NT2/D1 (cell line): ENCODE data around the gene DLAT.
"Not testable (repeated sequence)": the region's sequence is repeated elsewhere in the genome, so short reads cannot be mapped to it uniquely, and the experiment has no call there.

ENCODE experiments used
- DNase-seq: peaks from one replicate; pipeline ENCODE4 v3.0.0-alpha.2; 2011; ENCODE audit warnings: low read depth, low spot score
- H3K27me3 ChIP-seq: 2 replicates; pipeline ENCODE4 v1.6.0; 2011; ENCODE audit warnings: mild to moderate bottlenecking; ENCODE audit not compliant: insufficient read length, insufficient read depth
- H3K36me3 ChIP-seq: 2 replicates; pipeline ENCODE4 v1.6.1; 2011; ENCODE audit warnings: mild to moderate bottlenecking, low read length, mixed read lengths; ENCODE audit not compliant: insufficient read depth, insufficient read length
- H3K4me1 ChIP-seq: 2 replicates; pipeline ENCODE4 v1.5.1; 2011; ENCODE audit not compliant: insufficient read depth, insufficient read length
- H3K4me3 ChIP-seq: 2 replicates; pipeline ENCODE4 v1.5.1; 2011; ENCODE audit warnings: low read depth; ENCODE audit not compliant: insufficient read length
- H3K9ac ChIP-seq: 2 replicates; pipeline ENCODE4 v1.6.0; 2011; ENCODE audit warnings: low read depth; ENCODE audit not compliant: insufficient read length
- H3K9me3 ChIP-seq: 2 replicates; pipeline ENCODE4 v1.5.1; 2011; ENCODE audit warnings: mild to moderate bottlenecking, low read length; ENCODE audit not compliant: insufficient read depth
- SUZ12 ChIP-seq: IDR thresholded peaks from 2 replicates; pipeline ENCODE4 v1.6.1; 2011; ENCODE audit not compliant: insufficient read length, insufficient read depth; ENCODE audit errors: extremely low read depth
- YY1 ChIP-seq: IDR thresholded peaks from 2 replicates; pipeline ENCODE4 v1.6.1; 2011; ENCODE audit not compliant: insufficient read length, insufficient read depth
- ZNF274 ChIP-seq: IDR thresholded peaks from 2 replicates; pipeline ENCODE4 v1.6.1; 2011; ENCODE audit warnings: mild to moderate bottlenecking, low read depth, low read length

The DLAT gene

DNA sequence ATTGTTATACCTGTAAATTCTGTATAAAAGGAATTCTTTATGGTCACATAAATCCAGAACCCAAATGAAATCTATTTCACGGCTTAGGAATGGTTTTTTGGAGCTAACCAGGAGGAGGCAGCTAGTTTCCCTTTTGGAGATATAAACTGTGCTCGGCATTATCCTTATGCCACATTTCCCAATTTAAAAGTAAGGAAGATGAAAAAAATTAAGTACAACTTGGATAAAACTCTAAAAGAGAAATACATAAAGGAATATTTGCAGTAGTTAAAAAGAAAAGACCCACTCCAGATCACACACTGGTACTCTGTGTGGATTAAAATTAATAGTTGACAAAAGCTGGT, 17.7 kb downstream of the DLAT start:
- H3K9me3 ChIP-seq: no peaks in the 10 kb centered on the region
- H3K36me3 ChIP-seq: peaks cover 63% of the 10 kb centered on the region
- no peak overlapping the region for H3K4me3 ChIP-seq
- H3K4me1 ChIP-seq: no peaks in the 10 kb centered on the region
- H3K27me3 ChIP-seq: no peaks in the 10 kb centered on the region
- no peak overlapping the region for H3K9ac ChIP-seq
- DNase-seq: no peak
- TF ChIP-seq SUZ12: no peak
- TF ChIP-seq ZNF274: no peak
- no peak for TF ChIP-seq YY1

DNA sequence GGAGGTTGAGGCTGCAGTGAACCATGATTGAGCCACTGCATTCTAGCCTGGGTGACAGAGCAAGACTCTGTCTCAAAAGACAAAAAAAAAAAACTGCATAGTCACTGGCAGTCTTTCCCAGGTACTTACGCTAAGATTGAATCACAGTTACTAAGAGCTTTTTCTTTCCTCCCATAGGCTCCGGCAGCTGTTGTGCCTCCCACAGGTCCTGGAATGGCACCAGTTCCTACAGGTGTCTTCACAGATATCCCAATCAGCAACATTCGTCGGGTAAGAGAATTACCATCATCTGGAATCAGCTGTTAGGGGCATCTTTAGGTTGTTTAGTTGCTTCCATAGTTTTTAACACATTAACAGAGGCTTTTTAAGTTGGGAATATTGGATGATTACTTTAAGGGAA, 19.8 kb downstream of the DLAT start:
- TF ChIP-seq ZNF274 (no peak), YY1 (no peak), SUZ12 (no peak)
- no peak overlapping the region for H3K9ac ChIP-seq
- H3K4me3 ChIP-seq: no peak overlapping the region
- no peaks in the 10 kb centered on the region for H3K27me3 ChIP-seq
- peaks cover 49% of the 10 kb centered on the region for H3K36me3 ChIP-seq
- H3K4me1 ChIP-seq: no peaks in the 10 kb centered on the region
- no peak for DNase-seq
- no peaks in the 10 kb centered on the region for H3K9me3 ChIP-seq

- peaks cover 45% of the 10 kb centered on the region for H3K36me3 ChIP-seq
- H3K4me3 ChIP-seq, H3K4me1 ChIP-seq, H3K27me3 ChIP-seq, H3K9me3 ChIP-seq, DNase-seq, H3K9ac ChIP-seq: not testable (repeated sequence)
These were observed 21.4 kb downstream of the DLAT start for GRCh38 chr11:112046647-112047046.

DNA sequence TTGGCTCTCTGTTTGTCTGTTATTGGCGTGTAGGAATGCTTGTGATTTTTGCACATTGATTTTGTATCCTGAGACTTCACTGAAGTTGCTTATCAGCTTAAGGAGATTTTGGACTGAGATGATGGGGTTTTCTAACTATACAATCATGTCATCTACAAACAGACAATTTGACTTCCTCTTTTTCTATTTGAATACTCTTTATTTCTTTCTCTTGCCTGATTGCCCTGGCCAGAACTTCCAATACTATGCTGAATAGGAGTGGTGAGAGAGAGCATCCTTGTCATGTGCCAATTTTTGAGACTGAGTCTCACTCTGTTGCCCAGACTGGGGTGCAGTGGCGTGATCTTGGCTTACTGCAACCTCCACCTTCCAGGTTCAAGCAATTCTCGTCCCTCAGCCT, 23.0 kb downstream of the DLAT start:
- not testable (repeated sequence) for H3K4me1 ChIP-seq
- H3K36me3 ChIP-seq: peaks cover 53% of the 10 kb centered on the region

DNA sequence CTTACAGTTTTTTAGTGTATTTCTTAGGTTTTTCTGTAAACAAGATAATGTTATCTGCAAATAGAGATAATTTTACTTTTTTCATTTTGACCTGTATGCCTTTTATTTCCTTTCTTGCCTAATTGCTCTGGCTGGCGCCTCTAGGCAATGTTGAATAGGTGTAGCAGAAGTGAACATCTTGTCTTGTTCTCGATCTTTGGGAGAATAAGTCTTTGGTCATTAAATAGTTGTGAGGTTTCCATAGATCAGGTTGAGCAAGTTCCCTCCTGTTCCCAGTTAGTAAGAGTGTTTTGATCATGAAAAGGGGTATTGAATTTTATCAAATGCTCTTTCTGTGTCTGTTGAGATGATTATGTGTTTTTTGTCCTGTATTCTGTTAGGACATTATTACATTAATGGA, 24.6 kb downstream of the DLAT start:
- H3K9ac ChIP-seq: no peak overlapping the region
- no peaks in the 10 kb centered on the region for H3K4me1 ChIP-seq
- TF ChIP-seq SUZ12: no peak
- TF ChIP-seq YY1: no peak
- TF ChIP-seq ZNF274: no peak
- no peak overlapping the region for H3K4me3 ChIP-seq
- H3K36me3 ChIP-seq: peaks cover 50% of the 10 kb centered on the region
- no peaks in the 10 kb centered on the region for H3K27me3 ChIP-seq
- no peaks in the 10 kb centered on the region for H3K9me3 ChIP-seq
- DNase-seq: no peak

More for the DNA sequence above, 23.0 kb downstream of the DLAT start:
- not testable (repeated sequence) for H3K27me3 ChIP-seq, H3K9me3 ChIP-seq, H3K4me3 ChIP-seq, DNase-seq, H3K9ac ChIP-seq

DNA sequence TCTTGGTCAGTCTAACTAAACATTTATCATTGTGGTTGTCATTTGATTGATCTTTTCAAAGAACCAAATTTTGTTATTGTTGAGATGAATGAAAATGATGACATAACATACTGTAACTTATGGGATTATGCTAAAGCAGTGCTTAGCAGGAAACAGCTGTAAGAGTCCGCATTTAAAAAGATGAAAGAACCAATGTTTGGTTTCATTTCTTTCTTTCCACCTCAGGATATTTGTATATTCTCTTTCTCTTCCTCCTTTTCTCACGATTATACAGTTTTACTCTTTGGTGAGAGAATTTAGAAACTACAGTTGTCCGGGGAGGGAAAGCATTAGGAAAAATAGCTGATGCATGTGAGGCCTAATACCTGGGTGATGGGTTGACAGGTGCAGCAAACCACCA, 25.5 kb downstream of the DLAT start:
- no peak for DNase-seq
- no peaks in the 10 kb centered on the region for H3K27me3 ChIP-seq
- no peaks in the 10 kb centered on the region for H3K4me1 ChIP-seq
- peaks cover 42% of the 10 kb centered on the region for H3K36me3 ChIP-seq
- H3K4me3 ChIP-seq: no peak overlapping the region
- no peak overlapping the region for H3K9ac ChIP-seq
- no peaks in the 10 kb centered on the region for H3K9me3 ChIP-seq
- no peak for TF ChIP-seq ZNF274
- TF ChIP-seq SUZ12: no peak
- no peak for TF ChIP-seq YY1

- H3K9ac ChIP-seq: no peak overlapping the region
- H3K27me3 ChIP-seq: no peaks in the 10 kb centered on the region
- no peak for DNase-seq
- no peaks in the 10 kb centered on the region for H3K9me3 ChIP-seq
- no peak for TF ChIP-seq SUZ12
- no peak for TF ChIP-seq YY1
- no peak for TF ChIP-seq ZNF274
- H3K36me3 ChIP-seq: peaks cover 37% of the 10 kb centered on the region
- H3K4me1 ChIP-seq: no peaks in the 10 kb centered on the region
- no peak overlapping the region for H3K4me3 ChIP-seq
These were observed 26.6 kb downstream of the DLAT start for GRCh38 chr11:112051768-112052167.

GRCh38 chr11:112057170-112057569, 32.0 kb downstream of the DLAT start:
- no peak overlapping the region for H3K9ac ChIP-seq
- TF ChIP-seq ZNF274 (no peak), SUZ12 (no peak), YY1 (no peak)
- H3K4me3 ChIP-seq: no peak overlapping the region
- no peaks in the 10 kb centered on the region for H3K27me3 ChIP-seq
- DNase-seq: no peak
- H3K36me3 ChIP-seq: peaks cover 59% of the 10 kb centered on the region
- no peaks in the 10 kb centered on the region for H3K9me3 ChIP-seq
- no peaks in the 10 kb centered on the region for H3K4me1 ChIP-seq
